NCI-H82 treated with DMSO at 0.1 percent for 48 hours (cell line): ENCODE measurements around the gene HCK.
A peak's percentile ranks its signal among the peaks of the same experiment; 100 is the strongest.
"Not testable (repeated sequence)": the region's sequence is repeated elsewhere in the genome, so short reads cannot be mapped to it uniquely, and the experiment has no call there.

Experiments used
- DNase-seq: peaks from one replicate; lab custom pipeline; 2025; ENCODE audit not compliant: unreplicated experiment; lab: John Stamatoyannopoulos, UW

The HCK gene

DNA sequence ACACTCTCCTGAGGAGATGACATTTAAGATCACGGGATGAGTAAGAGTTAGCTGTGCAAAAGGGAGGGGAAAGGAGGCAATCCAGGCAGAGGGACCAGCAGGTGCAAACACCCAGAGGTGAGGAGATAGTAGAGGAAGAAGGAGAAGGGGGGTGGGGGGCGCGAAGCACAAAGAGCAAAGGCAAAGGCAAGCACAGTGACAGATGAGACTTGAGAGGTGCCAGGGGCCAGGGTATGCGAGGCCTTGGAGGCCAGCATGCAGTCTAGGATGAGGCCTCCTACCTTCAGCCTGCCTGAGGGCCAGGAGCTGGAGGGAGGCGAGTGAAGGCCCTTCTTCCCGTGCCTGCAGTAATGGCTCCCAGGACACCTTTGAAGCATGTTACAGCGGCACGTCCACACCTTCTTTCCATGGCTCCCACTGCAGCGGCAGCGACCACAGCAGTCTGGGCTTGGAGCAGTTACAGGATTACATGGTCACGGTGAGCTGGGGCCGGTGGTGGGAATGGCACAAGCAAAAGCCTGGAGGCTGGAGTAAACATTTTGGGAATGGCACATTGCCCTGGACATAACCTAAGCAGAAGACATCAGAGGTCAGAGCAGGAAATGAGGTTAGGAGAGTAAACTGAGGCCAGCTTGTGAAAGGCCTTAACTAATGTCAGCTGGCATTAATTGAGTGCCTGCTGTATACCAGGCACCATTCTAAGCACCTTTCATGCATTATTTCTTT is 23.2 kb upstream of the HCK start:
- peak; percentile 60 for DNase-seq

DNA sequence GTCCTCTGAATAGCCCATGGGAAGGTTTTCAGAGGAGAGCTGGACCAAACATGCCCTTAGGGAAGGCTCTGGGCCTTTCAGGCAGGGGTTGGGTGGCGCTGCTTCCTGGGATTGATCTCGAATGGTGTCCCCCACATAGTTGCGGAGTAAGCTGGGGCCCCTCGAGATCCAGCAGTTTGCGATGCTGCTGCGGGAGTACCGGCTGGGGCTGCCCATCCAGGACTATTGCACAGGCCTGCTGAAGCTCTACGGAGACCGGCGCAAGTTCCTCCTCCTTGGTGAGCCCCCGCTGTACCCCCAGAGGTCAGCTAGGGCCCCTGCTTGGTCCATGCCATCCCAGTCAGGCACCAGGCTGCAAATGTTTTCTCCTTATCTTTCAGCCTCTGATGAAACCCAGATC is 22.5 kb upstream of the HCK start:
- DNase-seq = no peak

GRCh38 chr20:32031007-32031958 is 20.8 kb upstream of the HCK start:
- peak; percentile 64 for DNase-seq

DNA sequence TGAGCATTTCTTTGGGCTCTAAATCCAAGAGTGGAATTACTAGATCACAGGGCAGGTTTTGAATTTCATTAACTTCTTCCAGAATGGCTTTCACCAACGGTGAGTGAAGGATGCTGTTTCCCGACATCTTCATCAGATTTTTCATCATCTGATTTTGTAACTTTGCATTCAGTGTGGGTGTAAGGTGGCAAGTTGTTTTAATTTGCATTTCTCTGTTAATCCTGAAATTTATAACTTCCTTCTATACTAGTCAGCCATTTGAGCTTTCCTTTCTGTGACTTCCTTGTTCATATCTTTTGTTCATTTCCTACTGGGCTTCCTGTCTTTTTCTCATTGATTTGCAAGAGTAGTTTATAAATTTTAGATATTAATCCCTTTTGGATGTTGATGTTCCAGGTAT is 18.7 kb upstream of the HCK start:
- no peak for DNase-seq

DNA sequence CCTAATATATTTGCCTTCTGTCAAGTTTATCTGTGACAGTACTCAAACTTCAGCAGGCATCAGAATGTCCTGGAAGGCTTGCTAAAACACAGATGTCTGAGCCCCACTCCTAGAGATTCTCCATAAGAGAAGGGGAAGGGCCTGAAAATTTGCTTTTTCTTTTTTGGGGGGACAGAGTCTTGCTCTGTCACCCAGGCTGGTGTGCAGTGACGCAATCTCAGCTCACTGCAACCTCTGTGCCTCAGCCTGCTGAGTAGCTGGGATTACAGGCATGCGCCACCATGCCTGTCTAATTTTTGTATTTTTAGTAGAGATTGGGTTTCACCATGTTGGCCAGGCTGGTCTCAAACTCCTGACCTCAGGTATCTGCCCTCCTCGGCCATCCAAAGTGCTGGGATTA is 18.3 kb upstream of the HCK start:
- DNase-seq = not testable (repeated sequence)

GRCh38 chr20:32034581-32035425 is 17.2 kb upstream of the HCK start:
- DNase-seq = no peak

GRCh38 chr20:32035426-32035779 is 16.6 kb upstream of the HCK start:
- no peak for DNase-seq

DNA sequence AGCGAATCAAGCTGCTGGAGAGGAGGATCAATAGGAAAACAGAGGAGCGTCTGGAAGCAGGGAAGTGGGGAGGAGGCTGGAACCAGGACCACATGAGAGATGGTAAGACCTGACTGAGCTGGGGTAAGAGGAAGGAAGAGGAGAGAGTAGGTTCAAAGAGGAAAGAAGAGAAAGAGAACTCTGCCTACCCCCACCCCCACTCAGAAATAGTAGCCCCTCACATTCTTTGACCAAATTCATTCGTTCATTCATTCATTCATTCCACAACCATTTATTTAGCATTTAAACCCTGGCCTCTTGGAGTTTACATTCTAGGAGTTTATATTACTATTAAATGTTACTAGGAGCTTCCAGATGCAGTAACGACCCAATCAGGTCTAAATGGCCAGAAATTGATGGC is 15.8 kb upstream of the HCK start:
- DNase-seq = no peak

DNA sequence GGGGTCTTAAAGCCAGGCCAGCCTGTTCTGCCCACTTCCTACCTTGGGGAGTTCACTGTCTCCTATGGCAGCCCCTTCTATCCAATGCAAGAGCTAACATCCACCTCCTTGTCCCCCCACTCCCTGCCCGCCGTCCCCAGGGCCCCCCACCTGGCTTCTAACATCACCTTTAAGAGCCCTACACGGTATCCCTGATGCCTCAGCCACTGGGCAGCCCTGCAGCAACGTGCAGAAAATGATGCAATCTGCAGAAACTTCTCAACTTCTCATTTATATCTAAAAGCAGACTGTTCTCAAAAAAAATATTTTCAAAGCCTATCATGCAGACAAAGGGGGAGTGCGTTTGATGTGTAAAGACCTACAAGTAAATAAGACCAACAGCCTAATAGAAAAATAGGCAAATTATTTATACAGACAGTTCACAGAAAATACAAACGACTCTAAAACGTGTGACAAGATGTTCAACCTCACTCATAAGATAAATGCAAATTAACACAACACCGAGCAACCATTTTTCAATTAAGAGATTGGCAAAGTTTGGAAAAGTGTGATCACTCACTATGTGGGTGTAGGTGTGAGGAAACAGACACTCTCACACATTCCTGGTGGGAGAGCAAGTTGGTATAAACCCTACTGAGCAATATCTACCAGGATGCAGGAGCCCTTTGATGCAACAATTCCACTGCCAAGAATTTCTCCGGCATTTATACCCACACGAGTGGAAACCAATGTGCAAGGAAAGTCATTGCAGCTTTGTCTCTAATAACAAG is 15.1 kb upstream of the HCK start:
- no peak for DNase-seq

DNA sequence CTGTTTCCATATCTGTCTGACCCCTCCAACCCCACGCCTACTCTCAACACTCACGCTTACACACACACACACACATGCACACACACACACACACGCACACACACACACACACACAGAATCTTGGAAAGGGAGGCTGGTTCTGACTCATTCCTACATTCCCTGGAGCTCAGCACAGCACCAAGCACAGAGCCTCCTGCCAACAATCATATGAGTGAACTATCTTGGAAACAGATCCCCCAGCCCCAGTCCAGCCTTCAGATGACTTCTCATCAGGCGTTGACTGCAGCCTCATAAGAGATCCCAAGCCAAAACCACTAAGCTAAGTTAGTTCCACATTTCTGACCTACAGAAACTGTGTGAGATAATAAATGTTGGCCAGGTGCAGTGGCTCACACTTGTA is 14.1 kb upstream of the HCK start:
- DNase-seq = no peak

DNA sequence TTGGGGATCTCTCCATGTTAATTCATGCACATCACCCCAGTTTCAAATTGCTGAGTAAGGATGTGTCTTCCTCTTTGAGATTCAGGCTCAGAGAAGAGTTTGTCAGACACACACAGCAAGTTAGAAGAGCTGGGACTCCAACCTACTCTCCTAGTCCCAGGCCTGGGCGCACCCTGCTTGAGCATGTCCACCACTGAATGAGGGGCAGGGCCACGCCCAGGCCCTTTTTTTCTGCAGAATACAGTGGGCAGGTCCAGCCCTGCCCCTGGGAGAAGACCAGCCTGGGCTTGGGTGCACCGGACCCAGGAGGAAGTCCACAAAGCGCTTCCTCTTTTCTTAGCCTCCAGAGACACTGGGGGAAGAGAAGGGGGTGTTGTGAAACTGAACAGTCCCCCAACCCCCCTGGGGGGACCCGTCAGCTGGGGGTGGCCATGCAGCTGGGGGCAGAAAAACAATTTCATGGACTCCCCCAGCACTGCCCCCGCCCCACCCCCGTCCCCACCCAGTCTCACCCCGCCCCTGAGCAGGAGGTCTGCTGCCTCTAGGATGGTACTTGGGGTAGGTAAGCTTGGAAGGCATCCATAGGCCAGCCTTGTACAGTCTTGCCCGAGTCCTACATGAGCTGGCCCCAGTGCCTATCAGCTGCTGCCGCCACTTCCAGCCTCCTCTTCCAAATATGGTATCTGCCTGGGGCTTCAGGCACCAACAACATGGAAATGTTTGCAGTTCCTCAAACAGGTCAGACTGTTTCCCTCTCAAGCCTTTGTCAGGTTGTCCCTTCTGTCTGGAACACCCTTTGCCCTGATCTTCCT is 11.7 kb upstream of the HCK start:
- no peak for DNase-seq

- DNase-seq = no peak
These were observed 6.0 kb upstream of the HCK start for GRCh38 chr20:32045999-32046398.

GRCh38 chr20:32050324-32050841 is 1.7 kb upstream of the HCK start:
- no peak for DNase-seq

DNA sequence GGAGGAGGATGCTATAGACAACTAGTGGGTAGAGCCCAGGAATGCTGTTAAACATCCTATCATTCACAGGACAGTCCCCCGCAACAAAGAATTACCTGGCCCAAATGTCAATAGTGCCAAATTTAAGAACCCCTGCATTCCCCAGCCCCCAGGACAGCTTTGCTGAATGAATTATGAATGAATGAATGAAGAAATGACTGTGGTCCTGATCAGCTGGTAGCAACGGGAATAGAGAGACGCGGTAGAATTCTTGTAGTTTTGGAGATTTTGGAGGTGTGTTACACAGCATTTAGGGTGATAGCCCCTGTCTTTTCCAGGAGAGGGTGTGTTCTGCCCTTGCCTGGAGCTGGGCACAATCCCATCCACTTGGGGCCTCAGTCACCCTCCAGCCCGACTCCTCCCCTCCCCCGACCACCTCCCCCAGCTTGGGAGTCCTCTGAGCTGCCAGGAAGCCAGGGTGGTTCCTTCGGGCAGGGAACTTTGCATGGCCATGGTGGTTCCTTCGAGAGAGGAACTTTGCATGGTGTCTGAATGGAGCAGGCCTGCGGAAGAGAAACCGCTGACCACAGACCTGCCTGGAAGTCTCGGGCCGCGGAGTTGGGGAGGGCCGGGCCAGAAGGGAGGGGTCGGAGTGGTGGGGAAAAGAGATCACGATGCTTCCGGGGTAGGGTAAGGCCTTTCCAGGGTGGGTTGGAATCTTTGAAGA is 1.0 kb upstream of the HCK start:
- DNase-seq = no peak

GRCh38 chr20:32051720-32052089 is 337 bp upstream of the HCK start:
- no peak for DNase-seq

GRCh38 chr20:32052778-32053362 is 828 bp downstream of the HCK start:
- DNase-seq = no peak

GRCh38 chr20:32053648-32054047 is 1.6 kb downstream of the HCK start:
- DNase-seq = no peak

DNA sequence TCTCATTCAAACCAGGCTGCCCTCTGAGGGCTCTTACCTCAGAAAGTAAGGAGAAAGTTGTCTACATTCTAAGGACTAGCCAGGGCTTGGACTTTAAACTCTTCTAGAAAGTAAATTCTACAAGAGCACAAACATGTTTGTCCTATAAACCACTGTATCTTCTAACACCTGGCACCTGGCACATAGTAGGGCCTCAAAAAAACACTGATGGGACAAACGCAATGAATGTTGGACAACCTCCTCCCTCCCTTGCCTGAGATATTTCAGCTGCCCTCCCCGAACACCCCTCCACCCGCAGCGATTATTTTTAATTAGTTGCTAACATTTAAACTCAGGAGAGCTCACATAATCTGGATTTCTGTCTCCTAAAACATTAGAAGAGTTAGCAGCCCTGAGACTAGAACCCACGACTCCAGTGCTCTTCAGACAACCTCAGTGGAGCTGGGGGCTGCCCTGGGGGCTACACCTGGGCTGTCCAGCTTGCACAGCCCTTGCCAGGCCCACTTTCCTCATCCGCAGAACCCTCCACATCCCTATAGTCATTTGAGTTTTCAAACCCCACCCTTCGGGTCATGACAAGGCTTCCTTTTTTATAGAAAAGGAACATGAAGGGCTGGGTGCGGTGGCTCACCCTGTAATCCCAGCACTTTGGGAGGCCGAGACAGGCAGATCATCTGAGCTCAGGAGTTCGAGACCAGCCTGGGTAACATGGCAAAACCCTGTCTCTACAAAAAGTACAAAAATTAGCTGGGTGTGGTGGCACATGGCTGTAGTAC is 4.9 kb downstream of the HCK start:
- DNase-seq = no peak
